Neural progenitor cell (in vitro differentiated cells): ENCODE measurements around the gene AIM2.

Source experiments
- EZH2 ChIP-seq: fragments of 200-600 bp; sonication (generic); IDR thresholded peaks from 2 replicates; pipeline ENCODE4 v1.6.1; 2017; ENCODE audit warnings: antibody characterized with exemption, mild to moderate bottlenecking, moderate library complexity
- EZH2phosphoT487 ChIP-seq: fragments of 200-600 bp; sonication (generic); IDR thresholded peaks from 2 replicates; pipeline ENCODE4 v1.6.1; 2017; ENCODE audit warnings: antibody characterized with exemption
- TF ChIP-seq, protein P1 (sequence below): fragments of 200-600 bp; sonication (generic); IDR thresholded peaks from 2 replicates; pipeline ENCODE4 v1.5.1; 2017; ENCODE audit warnings: antibody characterized with exemption, mild to moderate bottlenecking

DNA sequence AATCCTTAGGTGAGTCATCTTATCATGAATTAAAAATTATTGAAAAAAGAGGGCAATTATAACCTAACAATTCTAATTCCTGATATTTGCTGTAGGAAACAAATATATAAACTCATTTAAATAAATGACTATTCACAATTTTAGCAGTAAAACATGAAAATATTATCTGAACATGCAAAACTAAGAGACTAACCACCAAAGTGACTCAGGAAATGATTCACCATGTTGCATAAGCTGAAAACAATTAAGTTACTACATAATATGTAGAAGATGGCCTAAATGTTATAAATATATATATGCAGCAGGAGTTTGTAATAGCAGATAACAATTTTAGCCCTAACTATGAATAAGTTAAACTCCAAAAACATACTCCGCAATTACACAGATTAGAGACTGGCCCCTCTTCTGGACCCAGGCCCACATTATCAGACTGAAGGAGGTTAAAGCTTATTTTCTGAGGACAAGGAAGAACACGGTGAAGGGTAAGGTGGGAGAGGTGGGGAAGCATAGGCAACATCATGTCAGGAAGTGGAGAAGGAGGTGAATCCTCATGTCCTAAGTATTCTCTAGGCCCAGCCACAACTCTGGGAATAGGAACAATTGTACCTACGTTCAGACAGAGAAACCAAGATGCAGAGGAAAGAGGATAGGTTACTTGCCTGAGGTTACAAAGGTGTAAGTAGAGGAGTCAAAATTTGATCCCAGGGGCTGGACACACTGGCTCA lies 15.6 kb upstream of the AIM2 start:
- TF ChIP-seq, protein P1, sequence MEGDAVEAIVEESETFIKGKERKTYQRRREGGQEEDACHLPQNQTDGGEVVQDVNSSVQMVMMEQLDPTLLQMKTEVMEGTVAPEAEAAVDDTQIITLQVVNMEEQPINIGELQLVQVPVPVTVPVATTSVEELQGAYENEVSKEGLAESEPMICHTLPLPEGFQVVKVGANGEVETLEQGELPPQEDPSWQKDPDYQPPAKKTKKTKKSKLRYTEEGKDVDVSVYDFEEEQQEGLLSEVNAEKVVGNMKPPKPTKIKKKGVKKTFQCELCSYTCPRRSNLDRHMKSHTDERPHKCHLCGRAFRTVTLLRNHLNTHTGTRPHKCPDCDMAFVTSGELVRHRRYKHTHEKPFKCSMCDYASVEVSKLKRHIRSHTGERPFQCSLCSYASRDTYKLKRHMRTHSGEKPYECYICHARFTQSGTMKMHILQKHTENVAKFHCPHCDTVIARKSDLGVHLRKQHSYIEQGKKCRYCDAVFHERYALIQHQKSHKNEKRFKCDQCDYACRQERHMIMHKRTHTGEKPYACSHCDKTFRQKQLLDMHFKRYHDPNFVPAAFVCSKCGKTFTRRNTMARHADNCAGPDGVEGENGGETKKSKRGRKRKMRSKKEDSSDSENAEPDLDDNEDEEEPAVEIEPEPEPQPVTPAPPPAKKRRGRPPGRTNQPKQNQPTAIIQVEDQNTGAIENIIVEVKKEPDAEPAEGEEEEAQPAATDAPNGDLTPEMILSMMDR: no peak
- TF ChIP-seq EZH2 (no peak), EZH2phosphoT487 (no peak)
